Body of pancreas (tissue), 4 donors: ENCODE data around the gene CUEDC2.

Source experiments
- POLR2A ChIP-seq, 3 donors: fragments of 450-650 bp; IDR thresholded peaks; one replicate each; pipeline ENCODE4 v1.6.1; 2016; ENCODE audit warnings: antibody characterized with exemption in 3 of 3, mild to moderate bottlenecking in 2 of 3
- TF ChIP-seq, protein P1 (sequence below), 7 experiments: fragments of 450-650 bp in 4 of 7; fragments of 200-600 bp in 3 of 7; sonication (generic) in 3 of 7; IDR thresholded peaks; one replicate each; pipeline ENCODE4 v1.5.1; 2016 to 2019; ENCODE audit warnings: antibody characterized with exemption in 7 of 7

DNA sequence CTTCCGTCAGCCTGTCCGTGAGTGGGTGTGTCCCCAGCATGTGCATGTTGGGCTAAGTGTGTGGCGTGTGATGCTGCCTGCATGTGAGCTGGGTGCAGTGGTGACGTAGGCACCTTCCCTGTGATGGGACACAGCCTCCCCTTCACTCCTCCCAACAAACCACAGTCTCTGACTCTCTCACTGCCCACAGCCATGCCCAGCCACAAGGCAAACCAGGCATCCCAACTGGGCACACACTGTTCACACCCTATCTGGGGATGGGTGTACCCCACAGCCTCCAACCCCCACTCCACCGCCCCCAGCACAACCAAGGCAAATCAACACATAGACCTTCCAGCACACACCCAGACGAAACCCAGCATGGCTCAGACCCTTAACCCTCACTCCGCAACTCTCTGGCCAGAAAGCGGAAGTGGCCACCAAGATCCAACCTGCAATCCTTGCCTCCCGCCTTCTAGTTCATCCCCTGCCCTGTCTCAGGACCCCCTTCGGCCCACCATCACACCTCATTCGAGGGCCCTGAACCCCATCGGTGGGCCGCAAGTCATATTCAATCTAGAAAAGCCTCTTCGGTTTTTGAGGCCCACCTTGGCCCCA lies 24.1 kb downstream of the CUEDC2 start:
- TF ChIP-seq, protein P1, sequence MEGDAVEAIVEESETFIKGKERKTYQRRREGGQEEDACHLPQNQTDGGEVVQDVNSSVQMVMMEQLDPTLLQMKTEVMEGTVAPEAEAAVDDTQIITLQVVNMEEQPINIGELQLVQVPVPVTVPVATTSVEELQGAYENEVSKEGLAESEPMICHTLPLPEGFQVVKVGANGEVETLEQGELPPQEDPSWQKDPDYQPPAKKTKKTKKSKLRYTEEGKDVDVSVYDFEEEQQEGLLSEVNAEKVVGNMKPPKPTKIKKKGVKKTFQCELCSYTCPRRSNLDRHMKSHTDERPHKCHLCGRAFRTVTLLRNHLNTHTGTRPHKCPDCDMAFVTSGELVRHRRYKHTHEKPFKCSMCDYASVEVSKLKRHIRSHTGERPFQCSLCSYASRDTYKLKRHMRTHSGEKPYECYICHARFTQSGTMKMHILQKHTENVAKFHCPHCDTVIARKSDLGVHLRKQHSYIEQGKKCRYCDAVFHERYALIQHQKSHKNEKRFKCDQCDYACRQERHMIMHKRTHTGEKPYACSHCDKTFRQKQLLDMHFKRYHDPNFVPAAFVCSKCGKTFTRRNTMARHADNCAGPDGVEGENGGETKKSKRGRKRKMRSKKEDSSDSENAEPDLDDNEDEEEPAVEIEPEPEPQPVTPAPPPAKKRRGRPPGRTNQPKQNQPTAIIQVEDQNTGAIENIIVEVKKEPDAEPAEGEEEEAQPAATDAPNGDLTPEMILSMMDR (IDR thresholded peaks at IDR 0.05): no peak
- TF ChIP-seq POLR2A (IDR thresholded peaks at IDR 0.05): no peak
